ENCODE results near the gene RARS1.

The RARS1 gene

DNA sequence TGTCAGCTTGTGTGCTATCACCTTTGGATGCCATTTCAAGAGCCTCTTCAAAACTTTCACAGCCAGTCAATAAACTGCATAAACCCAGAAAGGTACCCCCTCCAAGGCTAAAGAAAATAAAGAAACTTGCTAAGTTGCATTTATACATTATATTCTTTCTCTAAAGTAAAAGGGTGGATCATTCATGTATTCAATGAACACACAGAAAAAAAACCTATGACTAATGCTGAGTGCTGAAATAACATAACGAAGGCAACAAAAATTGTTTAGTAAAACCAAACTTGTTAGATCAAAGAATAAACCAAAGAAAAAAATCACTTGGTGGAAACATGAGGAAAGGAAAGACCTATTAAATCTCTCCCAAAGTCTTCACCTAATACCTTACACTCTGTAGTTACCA is 77.7 kb downstream of the RARS1 start:
- DNase-seq = no peak

DNA sequence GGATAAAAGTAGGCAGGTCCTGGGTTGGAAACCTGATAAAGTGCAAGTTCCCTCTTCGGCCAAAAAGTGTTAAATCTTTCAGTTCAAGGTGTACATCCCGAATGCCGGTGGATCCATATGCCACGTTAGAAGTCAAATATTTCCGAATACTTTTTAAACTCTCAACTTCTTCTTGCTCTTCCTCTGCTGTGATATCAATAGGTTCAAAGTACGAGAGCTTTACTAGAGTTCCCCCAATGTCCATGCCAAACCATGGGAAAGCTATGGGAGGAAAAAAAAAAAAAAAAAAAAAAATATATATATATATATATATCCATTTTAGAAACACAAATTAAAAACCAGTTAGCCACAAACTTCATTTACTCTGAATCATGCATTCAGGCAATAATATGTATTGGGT is 82.5 kb downstream of the RARS1 start:
- DNase-seq = no peak

Data from activated T-cell treated with anti-CD3 and anti-CD28 coated beads, Interleukin-2, amount 50 U/mL, for 1 hour (primary cell).